ENCODE results near the gene HEPACAM.
A peak's percentile ranks its signal among the peaks of the same experiment; 100 is the strongest.
"Not testable (repeated sequence)": the region's sequence is repeated elsewhere in the genome, so short reads cannot be mapped to it uniquely, and the experiment has no call there.

HEPACAM gene, protein sequence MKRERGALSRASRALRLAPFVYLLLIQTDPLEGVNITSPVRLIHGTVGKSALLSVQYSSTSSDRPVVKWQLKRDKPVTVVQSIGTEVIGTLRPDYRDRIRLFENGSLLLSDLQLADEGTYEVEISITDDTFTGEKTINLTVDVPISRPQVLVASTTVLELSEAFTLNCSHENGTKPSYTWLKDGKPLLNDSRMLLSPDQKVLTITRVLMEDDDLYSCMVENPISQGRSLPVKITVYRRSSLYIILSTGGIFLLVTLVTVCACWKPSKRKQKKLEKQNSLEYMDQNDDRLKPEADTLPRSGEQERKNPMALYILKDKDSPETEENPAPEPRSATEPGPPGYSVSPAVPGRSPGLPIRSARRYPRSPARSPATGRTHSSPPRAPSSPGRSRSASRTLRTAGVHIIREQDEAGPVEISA

DNA sequence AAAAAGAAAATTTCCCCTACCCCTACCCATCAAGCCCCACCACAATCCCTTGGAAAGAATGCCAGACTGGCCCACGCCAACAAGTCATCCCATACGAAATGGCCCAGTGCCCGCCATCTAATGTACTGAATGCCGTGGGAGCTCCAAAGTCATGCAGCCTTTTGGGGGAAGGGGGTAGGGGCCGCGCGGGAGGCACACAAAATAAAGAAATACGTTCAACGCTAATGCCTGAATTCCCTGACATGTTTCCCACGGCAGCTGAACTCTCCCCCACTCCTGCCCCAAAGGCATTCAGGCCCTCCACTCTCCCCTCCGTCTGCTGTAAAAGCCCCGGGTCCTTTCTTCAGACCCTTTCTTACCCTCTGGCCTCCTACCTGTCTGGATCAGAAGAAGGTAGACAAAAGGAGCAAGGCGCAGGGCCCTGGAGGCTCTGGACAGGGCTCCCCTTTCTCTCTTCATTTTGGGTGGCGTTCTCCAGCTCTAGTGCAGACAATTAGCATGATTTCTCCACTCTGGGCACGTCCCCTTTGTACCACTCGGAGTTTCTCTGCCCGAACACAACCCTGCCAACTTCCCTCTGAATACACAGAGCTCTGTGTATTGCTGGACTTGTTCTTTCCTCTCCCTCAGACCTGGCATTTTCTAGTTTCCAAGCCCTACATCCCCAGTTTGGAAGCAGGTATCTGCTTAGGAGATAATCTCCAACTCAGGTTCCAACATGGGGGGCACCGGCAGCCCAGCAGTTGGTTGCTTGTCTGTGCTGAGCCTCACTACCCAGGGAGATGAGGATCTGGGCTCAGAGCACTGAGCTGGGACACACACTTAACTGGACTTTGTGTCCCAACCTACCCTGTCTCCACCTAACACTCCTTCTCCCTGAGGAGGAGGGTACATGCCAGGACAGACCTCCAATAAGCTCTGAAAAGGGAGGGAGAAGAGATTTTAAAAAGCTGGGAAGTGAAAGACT, at the start of gene HEPACAM:
HEPACAM (minus strand) TSS at position 500 of the 967 bp plus-strand sequence; CDS start at position 459, 41 bp downstream.
- no peak for DNase-seq

DNA sequence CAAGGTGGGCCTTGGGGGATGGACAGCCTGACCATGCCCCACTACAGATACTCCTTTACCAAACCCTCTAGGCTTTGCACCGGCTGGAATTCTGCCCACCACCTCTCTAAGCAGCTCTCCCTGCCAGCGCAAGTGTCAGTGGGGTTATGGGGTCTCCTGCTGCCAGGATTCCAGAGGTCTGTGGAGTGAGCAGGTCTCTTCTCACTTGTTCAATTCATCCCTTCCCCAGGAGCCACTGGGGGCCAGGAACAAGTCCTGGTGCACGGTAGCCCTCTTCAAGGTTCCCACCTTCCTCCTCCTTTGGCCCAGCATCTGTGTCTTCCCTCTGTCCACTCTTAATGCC, 48.6 kb upstream of the HEPACAM start:
- DNase-seq, result no peak

DNA sequence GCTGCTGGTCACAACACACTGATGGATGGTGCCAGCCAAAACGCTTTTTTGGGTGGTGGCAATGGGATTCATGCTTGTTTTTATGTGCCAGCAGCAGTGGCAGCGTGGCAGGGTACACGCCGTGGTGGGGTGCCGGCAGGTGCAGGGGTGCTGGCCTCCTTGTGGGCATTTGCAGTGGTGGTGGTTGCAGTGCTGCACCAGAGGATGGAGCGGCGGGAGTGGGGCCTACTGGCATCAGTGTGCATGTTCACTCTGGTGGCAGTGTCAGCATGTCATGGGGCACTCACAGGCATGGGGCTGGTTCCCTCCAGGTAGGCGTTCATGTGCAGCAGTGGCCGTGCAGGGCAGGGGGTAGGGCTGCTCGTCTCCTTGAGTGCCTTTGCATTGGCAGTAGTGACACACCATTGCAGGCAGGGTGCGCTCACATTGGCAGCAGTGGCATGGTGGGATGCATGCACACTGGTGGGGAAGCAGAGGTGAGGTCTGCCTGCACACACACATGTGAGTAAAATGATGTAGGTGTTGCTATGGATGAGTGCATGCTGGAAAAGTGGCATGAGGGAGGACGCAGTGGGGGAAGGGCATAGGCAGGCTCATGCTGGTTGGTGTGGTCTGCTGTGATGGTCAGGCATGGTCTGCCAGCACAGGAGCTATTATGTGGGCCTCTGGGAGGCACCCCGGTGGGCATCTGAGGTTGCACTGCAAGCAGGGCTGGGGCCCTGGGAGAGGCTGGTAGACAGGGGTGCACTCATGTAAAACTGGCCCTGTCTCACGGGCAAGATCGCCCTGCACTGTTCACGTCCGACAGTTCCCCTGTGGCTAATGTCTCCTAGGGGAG, 48.0 kb upstream of the HEPACAM start:
- no peak for DNase-seq

DNA sequence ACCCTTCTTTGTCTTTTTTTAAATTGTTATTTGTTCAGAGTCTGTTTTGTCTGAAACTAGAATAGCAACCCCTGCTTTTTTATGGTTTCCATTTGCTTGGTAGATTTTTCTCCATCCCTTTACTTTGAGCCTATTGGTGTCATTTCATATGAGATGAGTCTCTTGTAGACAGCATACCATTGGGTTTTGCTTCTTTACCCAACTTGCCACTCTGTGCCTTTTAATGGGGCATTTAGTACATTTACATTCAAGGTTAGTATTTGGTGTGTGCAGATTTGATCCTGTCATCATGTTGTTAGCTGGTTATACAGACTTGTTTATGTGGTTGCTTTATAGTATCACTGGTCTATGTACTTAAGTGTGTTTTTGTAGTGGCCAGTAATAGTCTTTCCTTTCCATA, 46.2 kb upstream of the HEPACAM start:
- no peak for DNase-seq

DNA sequence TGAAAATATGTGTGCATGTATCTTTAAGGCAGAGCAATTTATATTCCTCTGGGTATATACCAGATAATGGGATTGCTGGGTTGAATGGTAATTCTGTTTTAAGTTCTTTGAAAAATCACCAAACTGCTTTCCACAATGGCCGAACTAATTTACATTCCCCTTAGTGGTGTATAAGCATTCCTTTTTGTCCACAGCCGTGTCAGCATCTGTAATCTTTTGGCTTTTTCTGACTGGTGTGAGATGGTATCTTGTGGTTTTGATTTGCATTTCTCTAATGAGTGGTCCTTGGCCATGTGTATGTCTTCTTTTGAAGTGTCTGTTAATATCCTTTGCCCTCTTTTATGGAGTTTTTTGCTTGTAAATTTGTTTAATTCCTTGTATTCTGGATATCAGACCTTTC, 42.5 kb upstream of the HEPACAM start:
- no peak for DNase-seq

DNA sequence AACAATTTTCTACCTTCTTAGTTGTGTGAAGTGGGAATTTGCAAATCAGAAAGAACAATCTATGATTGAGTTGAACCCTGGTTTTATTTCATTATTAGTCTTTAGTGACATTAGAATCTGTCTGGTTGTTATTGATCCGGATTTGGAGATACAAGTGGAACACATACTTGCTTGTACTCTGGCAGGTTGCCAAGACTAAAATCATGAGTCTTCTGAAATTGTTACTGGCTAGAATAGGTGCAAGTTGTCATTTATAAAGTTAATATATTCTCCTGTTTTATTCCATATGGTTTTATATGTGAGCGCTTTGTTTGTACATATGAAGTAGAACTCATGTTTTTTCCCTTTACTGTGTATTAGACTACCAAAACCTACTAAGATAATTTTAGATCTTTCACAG, 41.2 kb upstream of the HEPACAM start:
- no peak for DNase-seq

DNA sequence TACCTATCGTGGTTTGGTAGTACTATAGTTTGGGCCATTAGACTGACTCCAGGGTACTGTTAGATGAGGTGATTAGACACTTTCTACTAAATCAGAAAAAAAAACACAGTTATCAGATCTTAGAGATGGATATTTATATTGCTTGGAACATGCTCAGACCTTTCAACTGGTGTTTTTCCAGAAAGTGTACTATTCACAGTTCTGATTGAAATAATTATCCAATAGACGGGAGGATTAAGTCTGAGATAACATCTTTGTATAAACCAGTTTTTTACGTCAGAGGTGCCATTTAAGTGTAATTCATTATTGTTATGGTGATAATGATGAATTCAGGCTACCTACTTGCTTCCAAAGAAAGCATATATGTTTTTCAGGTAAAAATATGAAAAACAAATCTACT, 40.7 kb upstream of the HEPACAM start:
- no peak for DNase-seq

DNA sequence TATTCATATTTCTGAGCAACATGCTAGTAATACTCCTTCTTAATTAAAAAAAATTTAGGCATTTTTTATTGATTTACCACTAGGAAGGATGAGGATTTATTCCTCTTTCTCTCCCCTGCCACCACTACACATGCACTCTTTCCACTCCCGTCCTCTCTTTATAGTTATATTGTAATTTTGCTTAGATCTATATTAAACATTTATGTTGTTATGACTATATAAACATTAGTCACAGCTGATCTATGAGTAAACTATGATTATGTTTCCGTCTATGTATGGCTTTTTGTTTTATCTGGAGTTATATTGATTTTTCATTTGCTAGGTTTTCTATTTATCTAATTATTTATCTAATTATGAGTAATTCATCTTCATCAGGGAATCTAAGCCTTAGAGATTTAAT, 36.0 kb upstream of the HEPACAM start:
- DNase-seq, result no peak

DNA sequence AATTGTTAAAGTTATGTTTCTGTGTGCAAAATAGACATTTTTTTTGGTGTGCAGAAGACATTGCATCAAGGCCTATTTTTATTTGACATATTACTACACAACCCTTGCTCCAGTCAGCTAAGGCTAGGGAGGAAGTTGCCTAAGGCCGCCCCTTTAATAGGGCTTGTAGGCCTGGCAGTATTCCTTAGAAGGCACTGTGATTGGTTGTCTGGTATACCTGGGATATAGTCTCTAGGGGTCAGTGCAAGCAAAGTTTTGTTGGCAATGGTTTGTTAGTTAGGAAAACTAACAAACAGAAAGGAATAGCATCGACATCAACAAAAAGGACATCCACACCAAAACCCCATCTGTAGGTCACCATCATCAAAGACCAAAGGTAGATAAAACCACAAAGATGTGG, 35.1 kb upstream of the HEPACAM start:
- DNase-seq, result peak; percentile 33 to 44

DNA sequence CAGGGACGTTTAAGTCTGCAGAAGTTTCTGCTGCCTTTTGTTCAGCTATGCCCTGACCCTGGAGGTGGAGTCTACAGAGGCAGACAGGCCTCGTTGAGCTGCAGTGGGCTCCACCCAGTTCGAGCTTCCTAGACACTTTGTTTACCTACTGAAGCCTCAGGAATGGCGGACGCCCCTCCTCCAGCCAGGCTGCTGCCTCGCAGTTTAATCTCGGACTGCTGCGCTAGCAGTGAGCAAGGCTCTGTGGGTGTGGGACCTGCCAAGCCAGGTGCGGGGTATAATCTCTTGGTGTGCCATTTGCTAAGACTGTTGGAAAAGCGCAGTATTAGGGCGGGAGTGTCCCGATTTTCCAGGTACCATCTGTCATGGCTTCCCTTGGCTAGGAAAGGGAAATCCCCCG, 32.4 kb upstream of the HEPACAM start:
- DNase-seq, result not testable (repeated sequence)

DNA sequence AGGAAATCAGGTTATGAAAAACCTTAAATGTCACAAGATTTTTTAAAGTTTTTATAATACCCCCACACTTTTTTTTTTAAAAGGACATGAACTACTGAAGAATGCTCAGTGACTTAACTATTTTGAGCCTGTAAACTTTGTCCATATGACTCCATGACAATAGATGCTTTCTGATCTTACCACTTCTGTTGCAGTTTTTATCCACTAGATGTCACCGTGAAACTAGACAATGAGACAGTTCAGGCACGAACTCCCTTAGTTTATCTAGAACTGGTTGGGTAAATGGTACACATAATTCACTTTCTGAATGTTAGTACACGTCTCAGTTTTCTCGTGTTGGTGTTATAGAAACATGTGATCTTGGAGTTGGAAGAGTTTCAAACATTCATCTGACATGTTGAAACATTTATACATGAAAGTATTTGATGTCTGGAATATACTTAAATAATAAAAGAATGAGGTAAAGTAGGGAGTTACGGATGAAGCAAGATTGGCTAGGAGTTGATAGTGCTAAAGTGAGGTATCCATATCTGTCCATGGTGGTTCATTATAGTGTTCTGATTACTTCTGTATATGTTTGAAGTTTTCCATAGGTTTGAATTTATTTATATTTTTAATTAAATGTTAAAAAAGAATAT, 26.2 kb upstream of the HEPACAM start:
- DNase-seq, result peak; percentile 76 to 83

DNA sequence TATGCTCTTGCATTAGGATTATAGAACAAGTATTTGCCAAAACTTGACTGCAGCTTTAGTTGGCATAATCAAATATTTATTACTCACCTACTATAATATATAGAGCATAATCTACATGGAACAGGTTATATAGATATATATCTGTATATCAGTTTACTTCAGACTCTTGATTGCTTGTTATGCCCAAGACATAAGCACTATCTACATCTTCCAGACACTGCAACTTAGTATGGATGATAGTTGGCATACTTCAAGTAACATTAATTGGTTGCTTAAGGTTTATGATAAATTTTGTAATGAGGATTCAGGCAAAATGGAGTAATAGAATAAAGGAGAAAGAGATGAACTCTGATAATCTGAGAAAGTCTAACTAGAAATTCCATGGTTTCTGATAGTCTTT, 19.2 kb upstream of the HEPACAM start:
- DNase-seq, result no peak

DNA sequence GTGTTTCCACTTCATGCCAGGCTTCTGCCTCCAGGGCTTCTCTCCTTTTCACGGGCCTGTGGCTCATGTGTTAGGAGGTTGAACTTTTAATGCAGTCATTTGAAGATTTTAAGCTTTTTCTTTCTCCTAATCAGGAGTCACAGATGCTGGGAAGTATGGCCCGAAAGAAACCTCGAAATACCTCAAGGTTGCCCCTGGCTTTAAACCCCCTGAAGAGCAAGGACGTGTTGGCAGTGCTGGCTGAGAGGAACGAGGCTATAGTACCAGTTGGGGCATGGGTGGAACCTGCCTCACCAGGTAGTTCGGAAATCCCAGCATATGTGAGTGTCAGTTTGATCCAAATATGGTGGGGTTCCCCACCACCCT, 18.7 kb upstream of the HEPACAM start:
- DNase-seq, result no peak

DNA sequence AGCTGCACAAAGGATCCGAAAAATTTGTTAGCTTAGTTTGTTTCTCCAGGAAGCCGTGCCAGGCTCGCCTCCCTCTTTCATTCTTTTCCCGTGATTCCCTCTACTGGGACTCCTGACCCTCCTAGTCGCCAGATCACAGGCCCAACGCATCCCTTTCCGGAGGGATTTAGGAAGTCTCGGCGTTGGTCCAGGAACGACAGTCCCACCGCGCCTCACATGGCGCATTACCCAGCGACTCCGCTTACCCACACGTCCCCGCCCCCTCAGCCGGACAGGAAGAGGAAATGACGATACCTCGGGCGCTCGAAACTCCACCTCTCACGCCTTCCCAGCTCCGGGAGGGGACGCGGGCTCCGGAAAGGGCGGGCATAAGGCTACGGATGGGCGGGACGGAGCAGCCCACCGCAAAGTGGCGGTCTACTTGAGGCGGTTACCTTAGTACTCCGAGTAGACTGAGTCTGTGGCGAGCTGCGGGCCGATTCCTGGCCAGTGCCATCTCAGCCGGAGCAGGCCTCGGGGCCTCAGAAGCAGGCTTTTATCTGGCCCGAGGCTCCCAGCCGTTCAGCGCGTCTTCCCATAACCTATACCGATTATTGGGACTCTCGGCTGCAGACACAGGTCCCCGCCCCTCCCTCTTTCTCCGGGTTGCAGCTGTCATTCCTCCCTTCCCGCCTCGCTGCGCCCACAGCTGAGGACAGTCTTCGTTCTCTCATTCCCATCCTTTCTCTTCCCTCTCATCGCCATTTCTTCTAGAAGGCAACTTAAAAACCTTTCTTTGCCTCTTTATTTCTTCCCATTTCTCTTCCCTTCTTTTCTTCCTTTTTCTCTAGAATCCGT, 18.1 kb upstream of the HEPACAM start, which contains the start of gene CCDC15:
CCDC15 (plus strand) TSS at position 450 of the 837 bp plus-strand sequence. CDS start 531 bp downstream, outside the sequence.
- peak; percentile 92 to 94 for DNase-seq

DNA sequence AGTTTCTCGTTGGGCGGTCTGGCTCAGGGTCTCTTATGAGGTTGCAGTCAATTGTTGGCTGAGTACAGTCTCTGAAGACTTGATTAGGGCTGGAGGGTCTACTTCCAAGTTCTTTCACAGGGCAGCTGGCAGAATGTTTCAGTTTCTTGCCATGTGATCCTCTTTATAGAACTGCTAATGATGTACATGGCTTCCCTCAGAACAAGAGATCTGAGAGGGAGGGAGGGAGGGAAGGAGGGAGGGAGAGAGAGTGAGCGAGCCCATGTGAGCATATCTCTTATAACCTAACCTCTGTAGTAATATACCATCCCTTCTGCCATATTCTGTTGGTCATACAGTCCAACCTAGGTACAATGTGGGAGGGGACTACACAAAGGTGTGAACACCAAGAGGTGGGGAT, 15.5 kb upstream of the HEPACAM start:
- DNase-seq, result no peak

DNA sequence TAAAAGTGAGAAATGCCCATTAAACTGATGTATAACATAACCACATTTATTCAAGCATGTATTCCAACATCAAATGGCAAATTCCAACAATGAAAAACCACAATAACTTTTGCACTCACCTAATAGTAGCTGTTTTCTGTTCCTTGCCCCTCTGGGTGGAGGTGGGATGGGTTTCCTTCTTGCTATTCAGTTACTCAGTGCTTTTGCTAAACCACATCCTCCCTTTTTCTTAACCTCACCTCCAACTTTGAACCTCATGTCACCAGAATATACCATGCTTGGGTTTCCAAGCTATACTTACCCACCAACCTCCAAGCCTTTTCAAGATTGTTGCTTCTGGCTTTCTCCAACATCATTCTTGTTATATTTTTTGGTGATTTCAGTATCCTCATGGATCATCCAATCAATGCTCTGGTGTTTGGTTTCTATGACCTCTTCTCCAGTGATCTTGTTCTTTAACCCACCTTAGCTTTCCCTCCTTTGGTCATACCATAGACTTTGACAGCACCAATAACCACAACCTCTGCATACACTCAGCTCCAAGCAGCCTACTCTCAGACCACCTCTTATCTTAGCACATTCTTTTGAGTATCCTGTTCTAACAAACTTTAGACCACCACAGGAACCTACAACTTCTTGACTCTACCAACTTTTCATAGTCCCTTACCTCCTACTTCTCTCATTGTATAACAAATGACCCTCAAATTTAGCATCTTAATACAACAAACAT, 14.9 kb upstream of the HEPACAM start:
- no peak for DNase-seq

DNA sequence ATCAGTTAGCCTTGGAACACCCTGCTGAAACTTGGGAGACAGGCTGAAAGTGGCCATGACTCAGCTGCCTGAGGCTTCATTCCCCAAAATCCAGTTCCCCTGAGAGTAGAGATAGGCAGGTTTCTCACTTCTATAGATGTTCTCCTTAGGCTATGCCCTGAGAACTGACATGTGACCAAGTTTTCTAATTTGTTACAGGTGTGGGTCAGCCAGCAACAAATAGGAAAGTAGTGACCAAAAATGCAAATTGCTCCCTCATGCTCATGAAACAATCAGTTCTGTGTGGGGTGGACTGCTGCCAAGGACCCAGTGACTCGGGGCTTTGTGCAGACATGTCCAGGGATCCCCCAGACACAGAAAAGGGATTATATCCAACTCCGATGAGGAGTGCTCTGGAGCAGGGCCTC, 10.9 kb upstream of the HEPACAM start:
- no peak for DNase-seq

DNA sequence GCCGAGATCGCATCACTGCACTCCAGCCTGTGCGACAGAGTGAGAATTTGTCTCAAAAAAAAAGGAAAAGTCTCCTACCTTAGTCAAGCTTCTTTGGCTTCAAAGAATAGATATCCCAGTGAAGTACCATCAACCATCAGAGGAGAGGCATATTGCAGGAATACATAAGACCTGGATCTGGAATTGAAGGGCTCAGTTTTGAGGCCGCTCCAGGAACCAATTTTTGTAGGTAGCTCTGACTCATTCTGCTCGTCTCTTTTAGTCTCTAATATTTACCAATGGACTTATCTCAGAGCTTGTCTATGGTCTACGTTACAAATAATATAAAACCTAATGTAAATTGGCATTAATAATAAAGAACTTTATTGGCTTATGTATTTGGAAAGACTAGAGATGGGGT, 10.0 kb upstream of the HEPACAM start:
- no peak for DNase-seq

DNA sequence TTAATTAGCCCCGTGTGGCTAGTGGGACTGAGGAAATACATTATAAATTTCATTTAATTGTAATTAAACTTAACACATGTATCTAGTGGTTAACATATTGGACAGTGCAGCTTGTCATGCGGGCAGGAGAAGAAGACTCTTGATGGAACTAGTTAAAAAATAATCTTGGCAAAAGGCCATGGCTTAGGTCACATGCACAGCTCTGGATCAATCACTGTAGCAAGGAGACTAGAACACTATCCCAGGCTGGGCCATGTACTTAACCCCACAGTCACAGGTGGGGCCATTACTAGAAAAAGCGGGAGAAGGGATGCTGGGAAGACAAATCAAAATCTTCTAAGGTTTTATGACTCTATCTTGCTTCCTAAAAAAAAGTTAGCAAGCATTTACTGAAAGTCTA, 8.7 kb upstream of the HEPACAM start:
- no peak for DNase-seq

DNA sequence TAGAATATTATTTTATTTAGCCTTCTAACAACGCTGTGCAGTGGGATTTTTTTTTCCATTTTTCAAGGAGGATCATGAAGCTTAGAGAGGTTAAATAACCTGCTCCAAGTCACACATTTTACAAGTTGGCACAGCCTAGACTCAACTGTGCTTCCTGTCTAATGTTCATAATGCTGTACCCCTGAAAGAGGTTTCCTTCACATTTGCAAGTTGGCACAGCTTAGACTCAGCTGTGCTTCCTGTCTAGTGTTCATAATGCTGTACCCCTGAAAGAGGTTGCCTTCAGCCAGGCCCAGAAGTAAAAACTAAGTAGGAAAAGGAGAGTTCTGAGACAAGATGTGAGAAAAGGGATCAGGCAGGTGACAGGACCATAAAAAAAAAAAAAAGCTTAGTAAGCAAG, 7.9 kb upstream of the HEPACAM start:
- DNase-seq, result no peak

DNA sequence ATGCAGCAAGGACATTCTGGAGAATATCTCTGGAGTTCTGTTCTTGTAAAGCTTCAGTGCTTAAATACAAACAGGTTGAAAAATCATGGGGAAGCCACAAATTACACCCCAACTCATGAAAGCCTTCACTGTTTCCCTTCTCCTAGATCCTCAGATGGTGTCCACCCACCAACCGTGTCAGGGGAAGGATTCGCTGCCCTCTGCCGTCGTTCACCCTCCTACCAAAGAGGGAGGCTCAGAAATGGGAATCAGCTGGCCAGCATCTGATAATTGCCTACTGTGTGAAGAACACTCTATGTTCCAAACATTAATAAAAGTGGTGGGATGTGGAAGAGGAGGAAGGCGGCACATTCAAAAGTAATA, 7.4 kb upstream of the HEPACAM start:
- no peak for DNase-seq
